HG03354 (cell line): ENCODE measurements around the gene MYO10.
"Not testable (repeated sequence)": the region's sequence is repeated elsewhere in the genome, so short reads cannot be mapped to it uniquely, and the experiment has no call there.

ENCODE experiments used
- ATAC-seq: cut with Tn5 transposase; IDR thresholded peaks from one replicate; pipeline ENCODE4 v1.9.1; 2021; ENCODE audit warnings: mild to moderate bottlenecking; ENCODE audit not compliant: unreplicated experiment, poor library complexity, severe bottlenecking

The MYO10 gene

DNA sequence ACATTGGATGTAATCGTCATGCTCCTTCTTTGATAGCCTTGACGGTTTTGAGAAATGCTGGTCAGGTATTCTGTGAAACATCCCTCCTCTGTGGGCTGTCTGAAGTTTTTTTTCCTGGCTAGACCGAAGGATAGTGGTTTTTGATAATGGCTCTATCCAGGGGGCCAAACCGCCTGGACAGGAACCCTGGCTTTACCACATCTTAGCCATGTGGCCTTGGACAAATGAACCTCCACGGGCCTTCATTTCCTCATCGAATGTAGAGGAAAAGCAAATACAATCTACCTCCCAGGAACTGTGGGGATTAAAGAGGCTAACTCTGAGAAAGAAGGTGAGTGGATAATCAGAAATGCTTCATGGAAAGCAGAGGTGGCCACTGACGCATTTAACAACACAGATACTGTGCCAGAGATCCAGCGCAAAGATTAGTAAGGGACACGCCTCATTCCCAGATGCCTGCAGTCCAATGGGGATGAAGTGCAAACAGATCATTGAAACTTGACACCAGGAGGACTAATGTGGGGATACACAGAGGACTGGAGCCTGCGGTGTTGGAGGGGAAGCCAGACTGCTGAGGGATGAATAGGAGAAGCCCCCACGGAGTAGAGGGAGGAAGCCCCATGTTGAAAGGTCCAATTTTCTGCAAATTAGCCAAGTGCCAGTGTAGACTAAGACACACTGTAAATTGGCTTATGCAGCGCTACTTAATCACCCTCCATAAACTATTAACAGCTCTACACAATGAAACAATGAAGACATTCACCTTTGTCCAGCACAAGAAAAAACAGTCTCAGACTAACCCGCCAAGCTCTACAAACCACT lies 41.6 kb downstream of the MYO10 start:
- ATAC-seq = no peak

DNA sequence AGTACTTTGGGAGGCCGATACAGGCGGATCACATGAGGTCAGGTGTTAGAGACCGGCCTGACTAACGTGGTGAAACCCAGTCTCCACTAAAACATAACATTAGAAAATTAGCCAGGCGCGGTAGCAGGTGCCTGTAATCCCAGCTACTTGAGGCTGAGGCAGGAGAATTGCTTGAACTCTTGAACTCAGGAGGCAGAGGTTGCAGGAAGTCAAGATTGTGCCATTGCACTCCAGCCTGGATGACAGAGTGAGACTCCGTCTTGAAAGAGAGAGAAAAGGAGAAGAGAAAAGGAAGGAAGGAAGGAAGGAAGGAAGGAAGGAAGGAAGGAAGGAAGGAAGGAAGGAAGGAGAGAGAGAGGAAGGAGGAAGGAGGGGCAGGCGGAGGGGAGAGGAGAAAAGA lies 45.1 kb downstream of the MYO10 start:
- ATAC-seq = no peak

GRCh38 chr5:16889972-16890519 lies 46.0 kb downstream of the MYO10 start:
- ATAC-seq = no peak

DNA sequence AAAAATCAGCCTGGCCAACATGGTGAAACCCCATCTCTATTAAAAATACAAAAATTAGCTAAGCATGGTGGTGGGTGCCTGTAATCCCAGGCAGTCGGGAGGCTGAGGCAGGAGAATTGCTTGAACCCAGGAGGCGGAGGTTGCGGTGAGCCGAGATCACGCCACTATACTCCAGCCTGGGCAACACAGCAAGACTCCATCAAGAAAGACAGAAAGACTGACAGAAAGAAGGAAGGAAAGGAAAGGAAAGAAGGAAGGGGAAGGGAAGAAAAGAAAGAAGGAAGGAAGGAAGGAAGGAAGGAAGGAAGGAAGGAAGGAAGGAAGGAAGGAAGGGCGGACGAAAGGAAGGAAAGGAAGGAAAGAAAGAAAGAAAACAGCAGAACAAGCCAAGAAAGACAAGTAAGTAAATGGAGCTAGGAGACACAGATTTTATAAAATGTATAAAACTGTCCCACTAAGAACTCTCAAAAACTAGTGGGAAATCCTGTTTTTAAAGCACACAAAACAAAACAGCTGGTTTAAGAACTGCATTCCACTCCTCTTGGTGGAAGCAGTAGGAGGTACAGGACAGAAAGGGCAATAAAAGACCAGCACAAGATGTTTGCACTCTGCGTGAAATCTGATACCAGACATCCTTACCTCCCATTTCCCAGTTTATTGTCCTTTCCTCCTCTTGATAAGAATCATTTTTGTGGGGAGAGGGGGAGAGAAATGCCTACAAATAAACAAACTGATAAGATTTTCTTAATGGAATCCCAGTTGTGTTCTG lies 46.7 kb downstream of the MYO10 start:
- no peak for ATAC-seq

DNA sequence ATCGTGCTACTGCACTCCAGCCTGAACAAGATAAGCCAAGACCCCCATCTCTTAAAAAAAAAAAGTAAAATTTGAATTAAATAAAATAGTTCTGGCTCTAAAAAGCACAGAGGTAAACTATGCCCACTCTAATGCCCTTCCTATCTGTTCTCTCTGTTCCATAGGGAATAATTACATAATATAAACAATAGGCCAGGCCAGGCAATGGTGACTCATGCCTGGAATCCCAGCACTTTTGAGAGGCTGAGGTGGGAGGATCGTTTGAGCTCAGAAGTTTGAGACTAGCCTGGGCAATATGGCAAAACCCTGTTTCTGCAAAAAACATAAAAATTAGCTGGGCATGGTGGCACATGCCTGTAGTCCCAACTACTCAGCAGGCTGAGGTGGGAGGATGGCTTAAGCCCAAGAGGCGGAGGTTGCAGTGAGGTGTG lies 47.4 kb downstream of the MYO10 start:
- ATAC-seq = no peak

GRCh38 chr5:16886793-16887345 lies 49.2 kb downstream of the MYO10 start:
- no peak for ATAC-seq

- no peak for ATAC-seq
These were observed 49.7 kb downstream of the MYO10 start for GRCh38 chr5:16886366-16886736.

DNA sequence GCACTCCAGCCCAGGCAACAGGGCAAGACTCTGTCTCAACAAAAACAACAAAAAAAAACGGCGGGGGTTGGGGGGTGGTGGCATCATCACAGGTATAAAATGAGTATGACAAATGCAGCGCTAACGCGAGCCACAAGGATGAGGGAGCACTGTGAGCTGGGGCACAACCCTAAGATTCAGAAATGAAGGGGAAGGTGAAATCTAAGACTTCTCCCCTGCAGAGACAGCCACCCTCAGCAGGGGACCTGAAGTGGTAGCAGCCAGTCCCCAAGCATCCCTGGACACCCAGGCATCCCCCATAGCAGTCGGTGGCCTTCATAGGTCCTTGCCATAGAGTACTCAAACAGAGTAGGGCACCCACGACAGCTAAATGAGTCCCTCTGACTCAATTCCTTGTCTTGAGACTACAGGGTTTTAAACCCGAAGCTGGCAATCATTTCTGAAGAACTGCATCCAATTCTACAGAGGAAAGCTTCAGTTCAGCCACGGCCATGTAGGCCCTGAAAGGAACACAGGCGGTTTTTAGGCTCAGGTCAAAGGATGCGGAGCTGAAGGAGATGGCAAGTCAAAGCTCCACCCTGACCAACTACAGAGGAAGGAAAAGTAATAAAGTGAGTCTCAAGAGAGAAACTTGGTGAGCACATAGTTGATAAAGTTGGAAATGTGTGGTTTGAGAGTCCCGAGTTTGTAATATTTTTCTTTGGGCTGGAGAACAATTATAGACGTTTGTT lies 50.3 kb downstream of the MYO10 start:
- no peak for ATAC-seq

GRCh38 chr5:16884595-16884994 lies 51.5 kb downstream of the MYO10 start:
- ATAC-seq = no peak

DNA sequence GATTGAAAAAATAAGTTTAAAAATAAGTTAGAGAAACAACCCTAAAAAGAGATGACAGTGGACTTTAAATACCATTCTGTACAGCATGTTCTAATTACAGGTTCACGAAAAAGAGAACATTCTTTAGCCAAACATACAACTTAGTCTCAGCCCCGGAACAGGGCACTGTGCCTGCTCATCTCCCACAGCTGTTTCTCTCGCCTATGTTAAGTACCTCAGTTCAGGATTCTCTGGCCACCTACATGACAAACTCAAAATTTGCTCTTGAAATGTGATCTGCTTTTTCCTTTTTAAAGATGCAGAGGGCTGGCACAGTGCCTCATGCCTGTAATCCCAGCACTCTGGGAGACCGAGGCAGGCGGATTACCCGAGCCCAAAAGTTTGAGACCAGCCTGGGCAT lies 52.3 kb downstream of the MYO10 start:
- no peak for ATAC-seq

DNA sequence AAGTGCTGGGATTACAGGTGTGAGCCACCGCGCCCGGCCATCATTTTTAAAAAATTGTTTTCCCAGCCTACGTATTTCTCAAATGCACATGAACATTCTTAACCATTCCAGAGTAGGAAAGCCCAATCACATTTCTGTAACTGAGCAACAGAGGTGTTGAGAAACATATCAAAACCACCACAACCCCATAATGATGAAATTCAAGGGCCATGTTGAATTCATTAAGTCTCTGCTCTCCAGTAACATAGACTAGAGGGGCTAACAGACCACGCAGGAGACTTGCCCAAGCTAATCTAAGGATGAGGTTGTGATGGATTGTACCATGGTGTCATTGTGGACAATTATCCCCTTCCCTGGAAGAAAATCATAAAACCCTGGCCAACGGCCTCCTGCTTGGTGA lies 52.9 kb downstream of the MYO10 start:
- ATAC-seq = no peak

DNA sequence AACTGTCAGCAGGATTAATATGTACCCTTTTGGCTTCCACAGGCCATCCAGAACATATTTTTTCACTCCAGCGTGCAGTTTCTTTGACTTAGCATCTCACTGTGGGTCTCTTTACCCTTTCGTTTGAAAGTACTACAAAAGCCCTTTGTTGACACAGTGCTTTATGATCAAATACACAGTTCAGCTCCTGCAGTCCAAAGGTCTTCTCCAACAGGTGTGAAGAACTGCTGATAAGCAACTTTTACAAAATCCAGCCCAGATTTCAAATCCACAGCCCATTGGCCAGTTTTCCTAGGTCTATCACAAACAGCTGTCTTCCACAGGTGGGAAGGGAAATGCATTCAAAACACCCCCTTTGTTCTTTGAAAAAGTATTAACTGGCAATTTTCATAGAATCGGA lies 54.8 kb downstream of the MYO10 start:
- ATAC-seq = no peak

GRCh38 chr5:16880547-16880946 lies 55.5 kb downstream of the MYO10 start:
- no peak for ATAC-seq

- no peak for ATAC-seq
These were observed 56.4 kb downstream of the MYO10 start for GRCh38 chr5:16879650-16880049.

DNA sequence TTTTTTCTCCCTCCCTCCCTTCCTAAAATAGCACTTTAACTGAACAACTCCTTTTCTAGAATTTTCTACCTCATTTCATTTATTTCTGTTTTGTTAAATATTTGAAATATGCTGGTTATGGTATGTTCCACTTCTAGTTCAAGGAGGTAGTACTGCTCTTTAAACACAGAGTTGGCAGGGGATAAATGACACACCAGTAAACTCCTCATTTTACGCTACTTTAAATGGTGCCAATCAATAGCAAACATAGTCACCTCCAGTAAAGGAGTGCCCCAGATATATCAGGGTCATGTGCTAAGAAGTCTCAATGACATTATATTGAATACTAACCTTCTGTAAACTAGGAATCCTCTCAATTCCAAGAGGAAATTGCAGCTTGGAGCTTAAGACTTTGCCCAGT lies 56.9 kb downstream of the MYO10 start:
- ATAC-seq = no peak

DNA sequence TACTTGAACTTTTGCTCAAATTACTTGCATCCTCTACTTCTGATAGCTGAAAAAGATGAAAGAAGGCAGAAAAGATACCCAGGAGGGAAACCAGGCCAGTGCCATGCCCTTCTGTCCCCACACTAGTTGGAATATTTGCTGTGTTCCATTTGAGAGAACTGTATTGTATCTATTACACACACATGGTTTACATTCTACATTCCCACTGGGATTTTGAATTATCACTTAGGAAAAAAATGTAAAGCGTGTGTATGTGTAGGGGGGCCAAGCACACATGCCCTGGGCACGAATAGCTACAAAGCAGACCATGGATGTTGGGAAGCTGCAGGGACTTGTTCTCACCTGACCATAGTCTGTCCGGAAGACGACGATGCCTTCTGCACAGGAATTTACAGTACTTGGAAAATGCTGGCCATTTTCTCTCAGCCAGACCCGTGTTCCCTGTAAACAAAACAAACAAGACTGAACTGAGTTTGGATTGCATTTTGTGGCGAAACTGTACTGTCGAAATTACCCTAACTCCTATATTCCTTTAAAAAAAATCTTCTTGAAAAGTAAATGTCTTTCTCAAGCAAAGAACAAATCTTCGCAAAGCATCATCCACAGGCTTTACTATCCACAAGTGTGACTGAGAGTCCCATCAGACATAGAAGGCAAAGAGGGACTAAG lies 58.7 kb downstream of the MYO10 start:
- ATAC-seq = no peak

DNA sequence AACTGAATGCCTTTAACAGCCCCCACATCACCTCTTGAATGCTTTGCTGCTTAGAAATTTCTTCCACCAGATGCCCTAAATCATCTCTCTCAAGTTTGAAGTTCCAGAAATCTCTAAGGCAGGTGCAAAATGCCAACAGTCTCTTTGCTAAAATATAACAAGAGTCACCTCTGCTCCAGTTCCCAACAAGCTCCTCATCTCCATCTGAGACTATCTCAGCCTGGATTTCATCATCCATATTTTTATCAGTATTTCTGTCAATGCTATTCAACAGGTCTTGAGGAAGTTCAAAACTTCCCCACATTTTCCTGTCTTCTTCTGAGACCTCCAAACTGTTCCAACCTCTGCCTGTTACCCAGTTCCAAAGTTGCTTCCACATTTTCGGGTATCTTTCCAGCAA lies 61.7 kb downstream of the MYO10 start:
- not testable (repeated sequence) for ATAC-seq

- ATAC-seq = no peak
These were observed 64.2 kb downstream of the MYO10 start for GRCh38 chr5:16871746-16872339.

DNA sequence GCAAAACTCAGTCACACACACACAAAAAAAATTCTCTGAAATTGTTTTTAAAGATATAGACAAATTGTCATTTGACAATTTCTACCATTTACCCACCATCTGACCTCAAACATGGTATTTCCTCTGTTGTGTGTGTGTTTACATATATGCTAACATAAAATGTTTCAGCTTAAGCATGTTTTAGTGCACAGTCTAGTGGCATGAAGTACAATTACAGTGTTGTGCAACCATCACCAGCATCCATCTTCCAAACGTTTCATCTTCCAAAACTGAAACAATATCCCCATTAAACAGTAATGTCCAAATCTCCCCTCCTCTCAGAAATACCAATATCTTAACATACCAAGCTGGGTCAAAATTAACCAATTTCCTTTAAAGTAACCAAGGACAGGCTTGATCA lies 65.2 kb downstream of the MYO10 start:
- no peak for ATAC-seq
